B cell (primary cell): Measurements from ENCODE around the gene STXBP2. TPM values are rescaled to one million over a fixed set of nuclear protein-coding genes. Genes with fewer than 3 reads are reported as not detected.

ENCODE experiments used
- ATAC-seq: fragments of 200-7000 bp; cut with Tn5 transposase; one replicate; pipeline ENCODE4 v1.10.0; 2021; ENCODE audit warnings: low read depth, mild to moderate bottlenecking, moderate number of reproducible peaks, moderate library complexity
- CTCF ChIA-PET: fragments of 350-600 bp; sonication (Branson Sonifier 250); formaldehyde crosslinking; loops from one replicate; lab custom pipeline; 2021; ENCODE audit warnings: antibody characterized with exemption, inconsistent platforms; lab: Charles Lee
- POLR2A ChIA-PET: fragments of 350-600 bp; sonication (Branson Sonifier 250); formaldehyde crosslinking; loops from one replicate; lab custom pipeline; 2021; ENCODE audit warnings: antibody characterized with exemption; lab: Charles Lee
- DNase-seq: peaks from one replicate; pipeline ENCODE4 v3.0.0; 2013
- H2AFZ ChIP-seq: 2 replicates; pipeline ENCODE4 v1.6.1; 2012; ENCODE audit warnings: mild to moderate bottlenecking, low read depth, low read length; ENCODE audit not compliant: insufficient read depth, poor library complexity, severe bottlenecking
- H3K27ac ChIP-seq, 2 donors: 1 replicate in 1 of 2; 2 replicates in 1 of 2; pipeline ENCODE4 v1.5.1; 2012 to 2013; ENCODE audit warnings: low read length in 2 of 2, mild to moderate bottlenecking in 2 of 2, moderate library complexity in 1 of 2
- H3K27me3 ChIP-seq, 4 experiments: fragments of 200-600 bp in 1 of 4; sonication (generic) in 1 of 4; replicated peaks in 1 of 4; 1 replicate in 2 of 4; 2 replicates in 2 of 4; pipeline versions ENCODE4 v1.6.1 to v1.7.0; 2013 to 2016; ENCODE audit warnings: low read length in 3 of 4, mild to moderate bottlenecking in 2 of 4, mixed read lengths in 1 of 4, moderate library complexity in 1 of 4; ENCODE audit not compliant: insufficient read depth in 4 of 4, control insufficient read depth in 3 of 4; ENCODE audit errors: control extremely low read depth in 1 of 4
- H3K36me3 ChIP-seq, 2 experiments: replicated peaks in 1 of 2; 1 replicate in 1 of 2; 2 replicates in 1 of 2; pipeline versions ENCODE4 v1.6.1 to v1.7.1; 2013; ENCODE audit warnings: low read length in 1 of 2; ENCODE audit not compliant: insufficient read depth in 2 of 2, control insufficient read depth in 1 of 2; ENCODE audit errors: control extremely low read depth in 1 of 2, extremely low read depth in 1 of 2
- H3K4me1 ChIP-seq, 2 donors: fragments of 200-600 bp in 1 of 2; sonication (generic) in 1 of 2; 1 replicate in 1 of 2; 2 replicates in 1 of 2; pipeline versions ENCODE4 v1.5.1 to v1.6.1; 2013 to 2017; ENCODE audit warnings: low read length in 2 of 2; ENCODE audit not compliant: control insufficient read depth in 2 of 2, insufficient read depth in 2 of 2
- H3K4me2 ChIP-seq: replicated peaks from 2 replicates; pipeline ENCODE3; 2012; ENCODE audit warnings: mild to moderate bottlenecking, low read depth, low read length; ENCODE audit not compliant: poor library complexity, severe bottlenecking
- H3K4me3 ChIP-seq, 5 experiments: fragments of 200-600 bp in 1 of 5; sonication (generic) in 1 of 5; 1 replicate in 3 of 5; 2 replicates in 2 of 5; pipeline versions ENCODE4 v1.5.1 to v1.7.0; 2011 to 2016; ENCODE audit warnings: low read length in 4 of 5, mild to moderate bottlenecking in 4 of 5, low read depth in 2 of 5, control low read depth in 1 of 5, moderate library complexity in 1 of 5; ENCODE audit not compliant: insufficient read depth in 1 of 5; ENCODE audit errors: control extremely low read depth in 1 of 5, extremely low read depth in 1 of 5
- H3K79me2 ChIP-seq: fragments of 200-600 bp; sonication (generic); one replicate; pipeline ENCODE4 v1.6.0; 2016; ENCODE audit warnings: low read length; ENCODE audit not compliant: control insufficient read depth, insufficient read depth
- H3K9ac ChIP-seq: fragments of 200-600 bp; sonication (generic); 2 replicates; pipeline ENCODE4 v1.6.1; 2017; ENCODE audit warnings: mild to moderate bottlenecking, low read length, moderate library complexity
- H3K9me3 ChIP-seq, 3 donors: one replicate each; pipeline versions ENCODE4 v1.6.1 to v1.7.1; 2013; ENCODE audit warnings: low read length in 2 of 3; ENCODE audit not compliant: control insufficient read depth in 2 of 3, insufficient read depth in 1 of 3; ENCODE audit errors: control extremely low read depth in 1 of 3
- H4K20me1 ChIP-seq: 2 replicates; pipeline ENCODE4 v1.6.0; 2012; ENCODE audit warnings: mild to moderate bottlenecking, low read length; ENCODE audit not compliant: insufficient read depth, control insufficient read depth, poor library complexity, severe bottlenecking
- H3K27ac Mint-ChIP-seq: one replicate; pipeline ENCODE4 v1.8.0; 2021; ENCODE audit warnings: mixed read lengths
- H3K27me3 Mint-ChIP-seq: one replicate; pipeline ENCODE4 v1.8.0; 2021; ENCODE audit warnings: mixed read lengths
- H3K4me1 Mint-ChIP-seq: one replicate; pipeline ENCODE4 v1.8.0; 2021; ENCODE audit warnings: mixed read lengths
- H3K4me3 Mint-ChIP-seq: one replicate; pipeline ENCODE4 v1.8.0; 2021; ENCODE audit warnings: mixed read lengths
- H3K9me3 Mint-ChIP-seq: one replicate; pipeline ENCODE4 v1.8.0; 2022; ENCODE audit warnings: mixed read lengths; ENCODE audit not compliant: insufficient read depth
- EZH2 ChIP-seq: IDR thresholded peaks from 2 replicates; pipeline ENCODE4 v1.6.1; 2012; ENCODE audit warnings: borderline replicate concordance, low read depth, mild to moderate bottlenecking, moderate library complexity, low read length; ENCODE audit not compliant: insufficient read depth, poor library complexity, severe bottlenecking
- WGBS: methylation state at CpG from one replicate; pipeline ENCODE4 v1.1.5; 2013; ENCODE audit warnings: missing lambda C conversion rate; ENCODE audit not compliant: insufficient coverage; 5-methylcytosine and 5-hydroxymethylcytosine counted together
- intact Hi-C: fragments of 100-400 bp; cut with micrococcal nuclease; formaldehyde crosslinking; loops from one replicate; pipeline ENCODE4 v1.10.0; 2022
- polyA plus RNA-seq: library from polyadenylated mRNA; depleted of rRNA; stranded (reverse); fragments of >200 nt; gene quantifications from 2 replicates; pipeline ENCODE4 v1.2.3, GENCODE V29; 2012
- total RNA-seq, 2 donors: library from RNA; stranded (reverse); fragments of 120-200 nt in 1 of 2; gene quantifications; 1 replicate in 1 of 2; 2 replicates in 1 of 2; pipeline versions ENCODE4 v1.2.3 to v1.2.4, GENCODE V29; 2013 to 2022
- TF ChIP-seq, protein P1 (sequence below): fragments of 200-600 bp; IDR thresholded peaks from one replicate; pipeline ENCODE4 v1.8.0; 2022; ENCODE audit warnings: antibody characterized with exemption, mild to moderate bottlenecking

STXBP2 gene
- total and polyA plus RNA-seq, 2 donors (not counting 1 experiment from before 2014, with no cell fraction given): 222 to 226 TPM

DNA sequence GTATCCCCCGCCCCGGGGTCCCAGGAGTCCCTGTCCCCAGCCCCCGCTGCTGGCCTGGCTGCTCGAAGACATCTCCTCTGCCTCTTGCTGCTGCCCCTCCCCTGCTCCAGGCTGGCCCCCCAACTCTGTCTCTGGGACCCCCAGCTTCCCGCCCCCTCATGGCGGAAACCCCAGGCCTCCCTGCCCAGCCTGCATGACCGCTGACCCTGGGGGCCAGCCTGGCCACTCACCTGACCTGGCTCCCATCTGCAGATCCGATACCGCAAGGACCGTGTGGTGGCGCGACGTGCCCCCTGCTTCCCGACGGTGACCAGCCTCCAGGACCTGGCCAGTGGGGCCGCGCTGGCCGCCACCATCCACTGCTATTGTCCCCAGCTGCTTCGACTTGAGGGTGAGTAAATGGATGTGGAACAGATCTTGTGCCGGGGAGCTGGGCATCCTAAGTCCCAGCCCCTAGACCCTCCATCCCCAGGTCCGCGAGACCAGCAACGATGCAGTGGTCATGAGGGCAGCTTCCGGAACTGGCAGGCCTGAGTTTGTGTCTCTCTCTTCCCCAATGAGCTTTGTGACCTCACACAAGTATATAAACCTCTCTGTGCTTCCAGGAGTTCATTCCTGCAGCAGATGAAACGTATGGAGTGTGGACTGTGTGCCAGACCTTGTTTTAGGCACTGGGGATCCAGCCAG lies 28.9 kb upstream of the STXBP2 start:
- Histone ChIP-seq H3K27ac (no peak overlapping the region), H3K36me3 (no peaks in the 10 kb centered on the region), H4K20me1 (no peaks in the 10 kb centered on the region), H3K4me1 (no peaks in the 10 kb centered on the region), H3K9ac (no peak overlapping the region), H3K4me2 (no peak overlapping the region), H3K9me3 (peaks cover 0 to 12% (median 0%) of the 10 kb centered on the region in 3 donors), H2AFZ (no peak overlapping the region), H3K79me2 (no peaks in the 10 kb centered on the region), H3K27me3 (peaks cover 0 to 19% (median 0%) of the 10 kb centered on the region in 4 experiments), H3K4me3 (no peak overlapping the region)
- H3K4me3 Mint-ChIP-seq: no peak overlapping the region
- H3K27ac Mint-ChIP-seq: no peak overlapping the region
- TF ChIP-seq, protein P1, sequence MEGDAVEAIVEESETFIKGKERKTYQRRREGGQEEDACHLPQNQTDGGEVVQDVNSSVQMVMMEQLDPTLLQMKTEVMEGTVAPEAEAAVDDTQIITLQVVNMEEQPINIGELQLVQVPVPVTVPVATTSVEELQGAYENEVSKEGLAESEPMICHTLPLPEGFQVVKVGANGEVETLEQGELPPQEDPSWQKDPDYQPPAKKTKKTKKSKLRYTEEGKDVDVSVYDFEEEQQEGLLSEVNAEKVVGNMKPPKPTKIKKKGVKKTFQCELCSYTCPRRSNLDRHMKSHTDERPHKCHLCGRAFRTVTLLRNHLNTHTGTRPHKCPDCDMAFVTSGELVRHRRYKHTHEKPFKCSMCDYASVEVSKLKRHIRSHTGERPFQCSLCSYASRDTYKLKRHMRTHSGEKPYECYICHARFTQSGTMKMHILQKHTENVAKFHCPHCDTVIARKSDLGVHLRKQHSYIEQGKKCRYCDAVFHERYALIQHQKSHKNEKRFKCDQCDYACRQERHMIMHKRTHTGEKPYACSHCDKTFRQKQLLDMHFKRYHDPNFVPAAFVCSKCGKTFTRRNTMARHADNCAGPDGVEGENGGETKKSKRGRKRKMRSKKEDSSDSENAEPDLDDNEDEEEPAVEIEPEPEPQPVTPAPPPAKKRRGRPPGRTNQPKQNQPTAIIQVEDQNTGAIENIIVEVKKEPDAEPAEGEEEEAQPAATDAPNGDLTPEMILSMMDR: no peak
- TF ChIP-seq EZH2: no peak
- ChIA-PET POLR2A (no interaction called here), CTCF (no interaction called here)
- ATAC-seq (no peak), DNase-seq (no peak)
- no peaks in the 10 kb centered on the region for H3K4me1 Mint-ChIP-seq
- intact Hi-C loops: no loop called here
- H3K9me3 Mint-ChIP-seq: no peaks in the 10 kb centered on the region
- WGBS: over 99% methylated on average over 17 of the region's 25 CpGs
- peaks cover 9% of the 10 kb centered on the region for H3K27me3 Mint-ChIP-seq

DNA sequence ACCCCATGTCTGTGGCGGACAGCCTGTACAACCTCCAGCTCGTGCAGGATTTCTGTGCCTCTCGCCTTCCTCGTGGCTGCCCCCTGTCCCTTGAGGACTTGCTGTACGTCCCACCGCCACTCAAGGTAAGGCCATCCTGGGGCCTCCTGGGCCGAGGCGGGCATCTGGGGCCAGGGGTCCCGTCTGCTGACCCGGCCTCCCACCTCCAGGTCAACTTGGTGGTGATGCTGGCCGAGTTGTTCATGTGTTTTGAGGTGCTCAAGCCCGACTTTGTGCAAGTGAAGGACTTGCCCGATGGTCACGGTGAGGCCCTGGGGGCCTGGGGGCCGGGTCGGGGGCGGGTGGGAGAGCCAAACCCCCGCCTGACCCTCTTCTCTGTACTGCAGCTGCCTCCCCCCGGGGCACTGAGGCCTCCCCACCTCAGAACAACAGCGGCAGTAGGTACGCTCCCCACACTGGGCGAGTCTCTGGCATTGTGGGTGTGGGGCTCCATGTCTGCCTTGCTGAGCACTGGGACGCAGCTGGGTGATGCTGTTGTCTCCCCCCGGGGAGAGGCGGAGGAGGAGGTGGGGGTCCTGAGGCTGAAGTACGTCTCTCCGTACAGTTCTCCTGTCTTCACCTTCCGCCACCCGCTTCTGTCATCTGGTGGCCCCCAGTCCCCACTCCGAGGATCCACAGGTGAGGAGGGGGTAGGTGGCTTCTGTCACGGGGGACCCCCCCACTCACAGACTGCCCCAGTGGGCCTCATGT lies 26.2 kb upstream of the STXBP2 start:
- peaks cover 0 to 5% (median 0%) of the 10 kb centered on the region in 3 donors for H3K9me3 ChIP-seq
- peaks cover 2% of the 10 kb centered on the region for H3K27me3 Mint-ChIP-seq
- intact Hi-C loops: no loop called here
- H3K4me3 Mint-ChIP-seq: no peak overlapping the region
- ATAC-seq: no peak
- CTCF ChIA-PET: no interaction called here
- no peak overlapping the region for H3K9ac ChIP-seq
- H3K4me1 ChIP-seq: no peaks in the 10 kb centered on the region
- H3K9me3 Mint-ChIP-seq: no peaks in the 10 kb centered on the region
- TF ChIP-seq, protein P1: no peak
- no peak for TF ChIP-seq EZH2
- no peaks in the 10 kb centered on the region for H3K79me2 ChIP-seq
- no peak overlapping the region for H3K27ac ChIP-seq
- H4K20me1 ChIP-seq: no peaks in the 10 kb centered on the region
- no peak overlapping the region for H3K27ac Mint-ChIP-seq
- no peak overlapping the region for H3K4me3 ChIP-seq
- no peak overlapping the region for H3K4me2 ChIP-seq
- POLR2A ChIA-PET: no interaction called here
- no peaks in the 10 kb centered on the region for H3K27me3 ChIP-seq
- H3K4me1 Mint-ChIP-seq: no peaks in the 10 kb centered on the region
- no peak for DNase-seq
- no peak overlapping the region for H2AFZ ChIP-seq
- 87% methylated on average over 29 of the region's 31 CpGs for WGBS
- no peaks in the 10 kb centered on the region for H3K36me3 ChIP-seq
